NCI-H82 treated with DMSO at 0.1 percent for 48 hours (cell line): Measurements from ENCODE around the gene S1PR5.
"Not testable (repeated sequence)": the region's sequence is repeated elsewhere in the genome, so short reads cannot be mapped to it uniquely, and the experiment has no call there.

Source experiments
- DNase-seq: peaks from one replicate; lab custom pipeline; 2025; ENCODE audit not compliant: unreplicated experiment; lab: John Stamatoyannopoulos, UW

S1PR5 gene

DNA sequence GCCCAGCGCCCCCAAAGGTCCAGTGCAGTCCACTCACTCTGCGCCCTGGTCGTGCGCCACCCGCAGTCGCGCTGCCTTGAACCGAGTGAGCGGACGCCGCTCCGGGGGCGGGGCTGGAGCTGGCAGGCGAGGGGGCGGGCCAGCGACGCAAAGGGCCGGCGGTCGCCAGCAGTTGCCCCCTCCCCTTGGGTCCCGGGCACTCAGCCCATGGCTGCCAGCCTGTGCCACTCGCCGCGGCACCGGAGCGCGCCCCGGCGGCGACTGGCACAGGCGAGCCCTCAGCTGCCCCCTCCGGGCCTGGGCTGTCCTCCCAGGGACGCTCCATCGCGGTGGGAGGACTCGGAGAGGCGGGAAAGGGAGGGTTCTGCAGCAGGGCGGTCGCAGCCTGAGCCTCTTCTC, at the start of gene S1PR5:
Gene S1PR5, minus strand, starts transcription at position 87 of the 399 bp plus-strand sequence. CDS start 2,436 bp downstream, outside the sequence.
- no peak for DNase-seq

DNA sequence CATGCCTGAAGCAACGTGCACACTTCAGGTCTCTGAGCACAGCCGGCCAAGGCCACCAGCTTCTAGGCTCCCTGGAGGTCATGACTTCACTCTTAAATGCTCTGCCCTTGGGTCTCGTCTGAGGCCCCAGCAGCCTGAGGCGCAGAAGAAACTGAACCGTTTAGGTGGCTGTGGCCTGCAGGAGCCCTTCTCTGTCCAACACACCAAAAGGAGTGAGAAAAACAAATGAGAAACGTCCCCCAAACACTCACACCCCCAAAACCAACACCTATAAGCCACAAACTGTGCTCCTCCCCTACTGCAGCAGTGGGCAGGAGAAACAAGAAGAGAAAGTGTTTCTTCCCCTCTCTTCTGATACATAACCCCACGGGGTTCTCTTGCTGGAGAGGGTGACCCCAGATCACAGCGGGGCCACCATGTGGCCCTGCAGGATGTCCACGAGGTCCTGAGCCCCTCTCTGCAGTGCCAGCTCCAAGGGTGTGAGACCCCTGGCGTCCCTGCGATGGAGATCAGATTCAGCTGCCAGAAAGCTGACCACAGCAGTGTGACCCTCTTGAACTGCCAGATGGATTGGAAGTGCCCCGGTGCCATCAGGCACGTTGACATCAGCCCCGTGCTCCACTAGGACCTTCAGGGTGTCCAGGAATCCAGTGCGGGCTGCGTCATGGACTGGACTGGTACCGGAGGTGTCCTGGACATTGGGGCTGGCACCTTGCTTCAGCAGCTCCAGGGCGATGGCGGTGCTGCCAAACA, 49.6 kb upstream of the S1PR5 start:
- DNase-seq, result no peak

DNA sequence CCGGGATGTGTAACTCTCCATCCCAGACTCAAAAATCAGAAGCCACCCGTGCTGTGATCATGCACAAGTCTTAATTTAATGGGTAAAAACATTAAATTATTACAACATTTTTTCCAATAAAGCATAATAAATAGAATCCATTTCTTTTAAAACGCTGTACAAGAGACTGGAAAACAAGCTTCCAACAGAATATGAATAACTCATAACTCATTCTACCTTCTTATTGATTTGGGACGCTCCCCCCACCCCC, 49.1 kb upstream of the S1PR5 start:
- no peak for DNase-seq

DNA sequence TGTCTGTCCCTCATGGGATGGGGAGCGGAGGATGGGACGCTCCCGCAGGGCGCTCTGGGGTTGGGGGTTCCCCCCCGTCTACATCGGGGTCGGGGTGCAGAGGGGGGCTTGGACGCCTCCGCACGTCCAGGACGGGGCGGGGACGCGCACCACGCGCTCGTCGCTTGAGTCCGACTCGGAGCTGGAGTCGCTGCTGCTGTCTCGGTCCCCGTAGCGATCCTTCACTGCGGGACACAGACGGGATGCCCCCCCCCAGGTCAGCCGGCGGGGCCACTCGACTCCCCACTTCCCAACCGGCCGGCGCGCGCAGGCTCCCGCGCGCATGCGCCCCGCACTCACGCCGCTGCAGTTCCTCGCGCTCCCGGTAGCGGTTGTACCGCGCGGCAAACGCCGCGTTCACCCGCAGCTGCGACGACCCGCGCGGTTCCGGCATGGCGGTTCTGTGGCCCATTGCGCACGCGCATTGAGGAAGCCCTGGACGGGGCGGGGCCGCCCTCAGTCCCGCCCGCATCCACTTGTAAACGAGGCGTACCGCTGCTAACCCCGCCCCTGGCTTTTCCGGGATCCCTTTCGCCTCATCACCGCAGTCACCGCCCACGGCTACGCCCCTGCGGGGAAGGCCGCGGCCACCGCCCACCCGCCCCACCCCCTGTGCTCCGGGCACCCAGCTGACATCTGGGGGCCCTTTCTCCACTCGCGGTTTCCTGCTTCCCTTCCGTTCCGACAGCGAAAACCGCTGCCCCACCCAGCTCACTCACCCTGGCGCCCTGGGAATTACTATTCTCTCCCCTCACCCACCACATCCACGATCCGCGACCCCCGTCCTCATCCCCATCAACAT, 48.5 kb upstream of the S1PR5 start, which contains the start of gene KRI1:
Gene KRI1, minus strand, starts transcription at position 444 of the 841 bp plus-strand sequence. Its CDS starts 11 bp downstream, at position 433.
- DNase-seq, result peak; percentile 84

GRCh38 chr19:10565028-10565566, 47.9 kb upstream of the S1PR5 start:
- no peak for DNase-seq

- DNase-seq, result no peak
Measured at GRCh38 chr19:10562609-10563008, 45.4 kb upstream of the S1PR5 start.

DNA sequence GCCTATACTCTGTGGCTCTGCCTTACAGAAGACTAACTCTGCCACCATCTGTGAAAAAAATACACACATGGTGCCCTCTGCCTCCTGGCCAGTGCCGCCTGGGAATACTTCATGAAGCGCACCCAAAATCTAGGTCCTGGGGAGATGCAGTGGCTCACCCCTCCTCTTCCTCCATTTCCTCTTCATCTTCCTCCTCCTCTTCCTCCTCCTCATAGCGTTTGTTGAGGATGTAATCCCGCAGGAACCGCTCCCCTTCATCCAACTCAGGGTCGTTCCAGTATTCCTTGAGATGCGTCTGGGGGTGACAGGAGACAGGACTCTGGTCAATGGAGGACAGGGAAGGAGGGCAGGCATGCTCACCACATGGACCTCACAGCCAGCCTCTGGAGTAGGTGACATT, 42.9 kb upstream of the S1PR5 start:
- no peak for DNase-seq

DNA sequence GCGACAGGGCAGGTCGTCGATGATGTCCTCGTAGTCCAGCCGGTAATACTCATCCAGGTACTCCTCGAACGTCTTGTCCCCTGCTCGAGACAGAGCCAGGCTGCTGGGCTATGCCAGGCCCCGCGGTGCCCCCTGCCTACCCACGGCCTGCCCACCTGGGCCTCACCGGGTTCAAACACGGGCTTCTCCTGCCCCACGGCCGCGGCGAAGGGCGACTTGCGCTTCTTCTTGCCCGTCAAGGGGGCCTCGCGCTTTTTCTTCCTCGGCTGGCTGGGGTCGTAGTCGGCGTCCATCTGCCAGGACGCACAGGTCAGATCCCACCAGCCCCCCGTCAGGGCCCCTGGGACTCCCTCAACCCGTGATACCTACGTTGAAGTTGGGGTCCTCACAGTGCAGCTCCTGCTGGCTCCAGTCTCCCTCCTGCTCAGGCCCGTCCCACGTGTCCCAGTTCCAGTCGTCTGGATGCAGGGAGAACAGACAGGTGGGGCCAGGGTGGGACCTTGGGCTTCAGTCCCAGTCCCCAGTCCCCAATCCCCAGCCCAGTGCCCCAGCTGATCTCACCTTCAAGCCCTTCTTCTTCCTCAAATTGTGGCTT, 40.5 kb upstream of the S1PR5 start:
- DNase-seq, result no peak

GRCh38 chr19:10555610-10555973, 38.3 kb upstream of the S1PR5 start:
- DNase-seq, result no peak

- no peak for DNase-seq
Measured at GRCh38 chr19:10554760-10555609, 37.7 kb upstream of the S1PR5 start.

DNA sequence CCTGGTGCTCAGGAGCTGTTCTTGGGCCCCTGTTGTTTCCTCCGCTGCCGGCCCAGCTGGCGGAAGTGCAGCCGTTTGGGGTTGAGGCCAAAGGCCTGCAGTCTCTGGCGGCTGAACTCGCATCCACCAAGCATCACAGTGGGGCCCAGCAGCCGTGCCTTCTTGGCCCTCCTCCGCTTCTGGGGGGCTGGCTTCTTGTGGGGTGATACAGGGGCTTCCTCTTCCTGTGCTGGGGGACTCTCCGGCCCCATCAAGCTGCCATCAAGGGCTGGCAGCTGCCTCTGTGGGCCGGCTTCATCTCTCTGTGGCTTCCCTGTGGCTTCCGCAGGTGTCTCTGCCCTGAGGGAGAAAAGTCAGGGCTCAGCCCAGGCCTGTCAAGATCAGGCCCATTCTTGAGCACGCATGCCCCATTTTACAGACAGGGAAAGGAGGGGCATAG, 36.7 kb upstream of the S1PR5 start:
- no peak for DNase-seq

- DNase-seq, result no peak
Measured at GRCh38 chr19:10553087-10553667, 35.9 kb upstream of the S1PR5 start.

DNA sequence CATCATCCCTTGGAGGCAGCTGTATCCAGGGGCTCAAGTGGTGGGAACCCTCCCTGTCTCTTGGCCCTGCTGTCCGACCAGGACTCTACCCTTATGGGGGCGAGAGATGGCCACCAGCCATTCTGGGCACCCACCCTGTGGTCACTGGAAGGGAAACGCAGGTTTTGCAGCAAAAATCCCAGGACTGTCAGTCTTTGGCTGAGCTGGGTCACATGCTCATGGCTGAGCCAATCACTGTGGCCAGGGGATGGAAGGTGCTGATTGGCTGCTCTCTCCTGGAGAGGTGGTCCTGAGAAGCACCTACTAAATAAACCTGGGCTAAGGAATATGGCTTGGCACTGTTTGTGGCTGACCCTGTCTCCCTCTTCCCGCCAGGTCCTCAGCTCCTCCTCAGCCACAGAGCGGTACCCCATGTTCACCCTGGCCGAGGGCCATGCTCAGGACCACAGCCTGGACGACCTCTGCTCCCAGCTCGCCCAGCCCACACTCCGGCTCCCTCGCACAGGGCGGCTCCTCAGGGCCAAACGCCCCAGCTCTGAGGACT, 35.3 kb upstream of the S1PR5 start:
- no peak for DNase-seq

DNA sequence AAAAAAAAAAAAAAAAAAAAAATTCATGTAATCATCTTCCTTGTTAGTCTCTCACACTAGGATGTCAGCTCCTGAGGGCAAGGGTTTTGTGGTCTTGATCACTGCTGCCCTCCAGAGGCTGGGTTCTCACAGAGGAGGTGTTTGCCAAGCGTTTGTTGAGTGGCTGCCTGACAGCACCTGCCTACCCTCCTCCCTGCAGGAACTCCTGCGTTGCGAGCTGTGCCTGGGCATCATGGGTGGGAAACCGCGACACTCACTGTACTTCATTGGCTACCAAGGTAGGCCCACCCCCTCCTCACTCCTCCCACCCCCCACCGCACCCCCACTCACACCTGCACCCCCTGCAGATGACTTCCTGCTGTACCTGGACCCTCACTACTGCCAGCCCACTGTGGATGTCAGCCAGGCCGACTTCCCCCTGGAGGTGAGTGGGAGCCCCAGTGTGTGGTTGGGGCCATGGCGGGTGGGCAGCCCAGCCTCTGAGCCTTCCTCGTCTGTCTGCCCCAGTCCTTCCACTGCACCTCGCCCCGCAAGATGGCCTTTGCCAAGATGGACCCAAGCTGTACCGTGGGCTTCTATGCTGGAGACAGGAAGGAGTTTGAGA, 34.6 kb upstream of the S1PR5 start:
- no peak for DNase-seq

GRCh38 chr19:10551006-10551405, 33.8 kb upstream of the S1PR5 start:
- not testable (repeated sequence) for DNase-seq

GRCh38 chr19:10550336-10550735, 33.1 kb upstream of the S1PR5 start:
- DNase-seq, result no peak

DNA sequence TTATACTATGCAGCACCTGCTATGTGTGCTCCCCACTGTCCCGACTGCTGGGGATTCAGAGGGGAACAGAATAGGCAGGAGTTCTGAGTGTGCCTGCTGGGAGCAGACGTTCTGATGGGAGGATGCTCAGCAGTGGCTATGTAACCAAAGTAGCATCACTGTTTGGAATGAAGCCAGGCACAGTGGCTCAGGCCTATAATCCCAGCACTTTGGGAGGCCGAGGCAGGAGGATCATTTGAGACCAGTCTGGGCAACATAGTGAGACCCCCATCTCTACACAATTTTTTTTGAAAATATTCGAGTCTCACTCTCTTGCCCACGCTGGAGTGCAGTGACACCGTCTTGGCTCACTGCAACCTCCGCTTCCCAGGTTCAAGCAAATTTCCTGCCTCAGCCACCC, 32.5 kb upstream of the S1PR5 start:
- DNase-seq, result no peak

DNA sequence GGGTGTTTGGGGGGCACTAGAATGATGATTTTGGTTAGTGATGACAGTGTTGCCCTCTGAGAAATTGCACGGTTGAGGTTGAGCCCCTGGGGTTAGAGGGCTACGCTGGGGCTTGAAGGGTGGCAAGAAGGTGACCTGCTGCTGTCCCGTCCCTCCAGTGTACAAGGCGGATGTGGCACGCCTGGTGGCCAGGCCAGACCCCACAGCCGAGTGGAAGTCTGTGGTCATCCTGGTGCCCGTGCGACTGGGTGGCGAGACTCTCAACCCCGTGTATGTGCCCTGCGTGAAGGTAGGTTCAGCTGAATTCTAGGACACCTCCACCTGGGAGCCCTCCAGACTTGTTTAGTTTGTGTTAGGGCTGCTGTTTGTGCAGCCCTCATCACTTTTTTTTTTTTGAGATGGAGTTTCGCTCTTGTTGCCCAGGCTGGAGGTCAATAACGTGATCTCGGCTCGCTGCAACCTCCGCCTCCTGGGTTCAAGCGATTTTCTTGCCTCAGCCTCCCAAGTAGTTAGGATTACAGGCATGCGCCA, 31.6 kb upstream of the S1PR5 start:
- DNase-seq, result no peak

GRCh38 chr19:10546817-10547216, 29.6 kb upstream of the S1PR5 start:
- no peak for DNase-seq
